RWPE1 (cell line): Measurements from ENCODE around the gene RTCA.

Experiments
- CTCF ChIA-PET: fragments of 350-600 bp; sonication (Branson Sonifier 250); formaldehyde crosslinking; extraction: SDS; loops from one replicate; lab custom pipeline; 2021; lab: Yijun Ruan, JAX
- POLR2A ChIA-PET: fragments of 400-600 bp; formaldehyde crosslinking; extraction: SDS; loops from one replicate; lab custom pipeline; 2020; ENCODE audit warnings: antibody characterized with exemption; ENCODE audit not compliant: low non-redundant PET; lab: Yijun Ruan, JAX
- DNase-seq: peaks from one replicate; pipeline ENCODE4 v3.0.0; 2012; ENCODE audit warnings: low spot score
- H3K27ac ChIP-seq: fragments of 450-650 bp; 2 replicates; pipeline ENCODE4 v1.5.1; 2017
- CTCF ChIP-seq: fragments of 450-650 bp; conservative IDR thresholded peaks from 2 replicates; pipeline ENCODE4 v1.5.1; 2017; ENCODE audit warnings: low read depth, mild to moderate bottlenecking

Gene RTCA

GRCh38 chr1:100267284-100267683, 1.3 kb downstream of the RTCA start:
- ChIA-PET POLR2A (no interaction called here), CTCF (no interaction called here)
- no peak for DNase-seq
- TF ChIP-seq CTCF, result no peak
- H3K27ac ChIP-seq, result no peak overlapping the region

GRCh38 chr1:100268202-100268601, 2.2 kb downstream of the RTCA start:
- ChIA-PET POLR2A (no interaction called here), CTCF (no interaction called here)
- no peak overlapping the region for H3K27ac ChIP-seq
- DNase-seq, result no peak
- TF ChIP-seq CTCF, result no peak

- no peak for DNase-seq
- H3K27ac ChIP-seq, result no peak overlapping the region
- CTCF ChIA-PET, result no interaction called here
- no peak for TF ChIP-seq CTCF
- POLR2A ChIA-PET, result no interaction called here
These were observed 11.8 kb downstream of the RTCA start for GRCh38 chr1:100277866-100278265.

GRCh38 chr1:100279358-100279923, 13.4 kb downstream of the RTCA start:
- ChIA-PET POLR2A (no interaction called here), CTCF (interaction anchor here (0.5 to 0.7 kb wide), 2 partner anchors 8 to 184 kb away, joined by 3 read pairs; no protein-coding TSS in a partner anchor)
- TF ChIP-seq CTCF, result no peak

GRCh38 chr1:100279954-100280682, 14.1 kb downstream of the RTCA start:
- no peak for DNase-seq
- TF ChIP-seq CTCF, result no peak
- ChIA-PET POLR2A (no interaction called here), CTCF (interaction anchor here (0.5 to 0.7 kb wide), 2 partner anchors 7 to 183 kb away, joined by 3 read pairs; no protein-coding TSS in a partner anchor)
- no peak overlapping the region for H3K27ac ChIP-seq

More at GRCh38 chr1:100279358-100279923, 13.4 kb downstream of the RTCA start:
- no peak overlapping the region for H3K27ac ChIP-seq
- no peak for DNase-seq

GRCh38 chr1:100284591-100284990, 18.6 kb downstream of the RTCA start:
- no peak overlapping the region for H3K27ac ChIP-seq
- no peak for TF ChIP-seq CTCF
- DNase-seq, result no peak
- POLR2A ChIA-PET, result no interaction called here
- CTCF ChIA-PET, result no interaction called here
